Measurements from ENCODE around the gene TST.

TST gene

GRCh38 chr22:37018086-37018814 lies 997 bp downstream of the TST start:
- intact Hi-C loops (cut with DNase I): no loop called here
- peak in 4 of 10 donors; percentile 28 to 85 (median 72) for DNase-seq

GRCh38 chr22:37017356-37017755 lies 1.9 kb downstream of the TST start:
- intact Hi-C loops (cut with DNase I): no loop called here
- peak in 3 of 10 donors; percentile 36 to 74 (median 46) for DNase-seq

- intact Hi-C loops (cut with DNase I): no loop called here
- DNase-seq: peak in 2 of 10 donors; percentile 57 to 63
Measured at GRCh38 chr22:37016134-37016910, 2.9 kb downstream of the TST start.

GRCh38 chr22:37015587-37015878 lies 3.7 kb downstream of the TST start:
- intact Hi-C loops (cut with DNase I): no loop called here
- peak in 2 of 10 donors; percentile 22 to 49 for DNase-seq

- intact Hi-C loops (cut with DNase I): no loop called here
- peak in 2 of 10 donors; percentile 45 to 55 for DNase-seq
Measured at GRCh38 chr22:37014835-37015586, 4.2 kb downstream of the TST start.

GRCh38 chr22:37014415-37014806 lies 4.8 kb downstream of the TST start:
- intact Hi-C loops (cut with DNase I): no loop called here
- peak in 2 of 10 donors; percentile 26 to 44 for DNase-seq

- intact Hi-C loops (cut with DNase I): no loop called here
- peak in 2 of 10 donors; percentile 9 to 45 for DNase-seq
Measured at GRCh38 chr22:37012956-37013355, 6.3 kb downstream of the TST start.

GRCh38 chr22:37012262-37012904 lies 6.9 kb downstream of the TST start:
- peak in 5 of 10 donors; percentile 34 to 83 (median 66) for DNase-seq
- intact Hi-C loops (cut with DNase I): no loop called here

- no peak for DNase-seq
Measured at GRCh38 chr22:37011472-37011871, 7.8 kb downstream of the TST start.

GRCh38 chr22:37010976-37011375 lies 8.3 kb downstream of the TST start:
- peak in 2 of 10 donors; percentile 56 to 57 for DNase-seq
- intact Hi-C loops (cut with DNase I): no loop called here

More at GRCh38 chr22:37011472-37011871, 7.8 kb downstream of the TST start:
- intact Hi-C loops (cut with DNase I): no loop called here

GRCh38 chr22:37010174-37010573 lies 9.1 kb downstream of the TST start:
- intact Hi-C loops (cut with DNase I): no loop called here
- DNase-seq: peak in 1 of 10 donors; percentile 55

GRCh38 chr22:37009490-37009889 lies 9.8 kb downstream of the TST start:
- DNase-seq: peak in 1 of 10 donors; percentile 51
- intact Hi-C loops (cut with DNase I): no loop called here

- DNase-seq: no peak
- intact Hi-C loops (cut with DNase I): no loop called here
Measured at GRCh38 chr22:37008365-37008764, 10.9 kb downstream of the TST start.

- intact Hi-C loops (cut with DNase I): no loop called here
- DNase-seq: no peak
Measured at GRCh38 chr22:37007651-37008050, 11.6 kb downstream of the TST start.

- peak in 8 of 10 donors; percentile 49 to 93 (median 66) for DNase-seq
- intact Hi-C loops (cut with DNase I): loop anchor here (2.0 kb wide), 1 partner anchor 16 kb away; no protein-coding TSS in a partner anchor
Measured at GRCh38 chr22:37002633-37003032, 16.6 kb downstream of the TST start.

- intact Hi-C loops (cut with DNase I): loop anchor here (2.0 kb wide), 1 partner anchor 15 kb away; no protein-coding TSS in a partner anchor
- peak in 1 of 10 donors; percentile 52 for DNase-seq
Measured at GRCh38 chr22:37001826-37002225, 17.4 kb downstream of the TST start.

GRCh38 chr22:37000676-37001534 lies 18.3 kb downstream of the TST start:
- intact Hi-C loops (cut with DNase I): no loop called here
- DNase-seq: peak in 1 of 10 donors; percentile 57

GRCh38 chr22:36999463-36999862 lies 19.8 kb downstream of the TST start:
- intact Hi-C loops (cut with DNase I): no loop called here
- DNase-seq: peak in 1 of 10 donors; percentile 44

- peak in 1 of 10 donors; percentile 31 for DNase-seq
- intact Hi-C loops (cut with DNase I): no loop called here
Measured at GRCh38 chr22:36998620-36999351, 20.5 kb downstream of the TST start.
